ENCODE results near the gene PBX3. TPM values are rescaled to one million over a fixed set of nuclear protein-coding genes. Genes with fewer than 3 reads are reported as not detected.
"Not testable (repeated sequence)": the region's sequence is repeated elsewhere in the genome, so short reads cannot be mapped to it uniquely, and the experiment has no call there.

Gene PBX3
- total RNA-seq, 4 donors from 2014 or later: 7.7 to 83.3 (median 12.1) TPM

GRCh38 chr9:125774106-125774505, 26.9 kb downstream of the PBX3 start:
- DNase-seq: no peak
- Histone ChIP-seq H3K27me3 (no peaks in the 10 kb centered on the region), H3K36me3 (no peaks in the 10 kb centered on the region), H3K4me1 (no peaks in the 10 kb centered on the region), H3K27ac (no peak overlapping the region), H3K4me3 (no peak overlapping the region), H3K9me3 (no peaks in the 10 kb centered on the region)
- TF ChIP-seq CTCF (IDR thresholded peaks at IDR 0.05): no peak
- TF ChIP-seq POLR2A (IDR thresholded peaks at IDR 0.05): no peak

GRCh38 chr9:125776789-125777188, 29.6 kb downstream of the PBX3 start:
- H3K27ac ChIP-seq, H3K9me3 ChIP-seq, DNase-seq, H3K36me3 ChIP-seq, H3K4me1 ChIP-seq, H3K27me3 ChIP-seq, H3K4me3 ChIP-seq: not testable (repeated sequence)

GRCh38 chr9:125778538-125779219, 31.5 kb downstream of the PBX3 start:
- not testable (repeated sequence) for H3K27me3 ChIP-seq, H3K4me1 ChIP-seq, H3K4me3 ChIP-seq, H3K36me3 ChIP-seq, DNase-seq, H3K9me3 ChIP-seq, H3K27ac ChIP-seq

GRCh38 chr9:125779220-125779565, 32.0 kb downstream of the PBX3 start:
- not testable (repeated sequence) for H3K4me1 ChIP-seq, H3K27ac ChIP-seq, DNase-seq, H3K36me3 ChIP-seq, H3K9me3 ChIP-seq, H3K4me3 ChIP-seq, H3K27me3 ChIP-seq

- H3K36me3 ChIP-seq: no peaks in the 10 kb centered on the region
- H3K4me3 ChIP-seq: no peak overlapping the region
- no peak for DNase-seq
- H3K27ac ChIP-seq: no peak overlapping the region
- H3K9me3 ChIP-seq: no peaks in the 10 kb centered on the region
- H3K27me3 ChIP-seq: no peaks in the 10 kb centered on the region
- TF ChIP-seq POLR2A (IDR thresholded peaks at IDR 0.05): no peak
- TF ChIP-seq CTCF (IDR thresholded peaks at IDR 0.05): no peak
- H3K4me1 ChIP-seq: peaks cover 0 to 6% (median 0%) of the 10 kb centered on the region in 4 donors
Measured at GRCh38 chr9:125782718-125783117, 35.5 kb downstream of the PBX3 start.

DNA sequence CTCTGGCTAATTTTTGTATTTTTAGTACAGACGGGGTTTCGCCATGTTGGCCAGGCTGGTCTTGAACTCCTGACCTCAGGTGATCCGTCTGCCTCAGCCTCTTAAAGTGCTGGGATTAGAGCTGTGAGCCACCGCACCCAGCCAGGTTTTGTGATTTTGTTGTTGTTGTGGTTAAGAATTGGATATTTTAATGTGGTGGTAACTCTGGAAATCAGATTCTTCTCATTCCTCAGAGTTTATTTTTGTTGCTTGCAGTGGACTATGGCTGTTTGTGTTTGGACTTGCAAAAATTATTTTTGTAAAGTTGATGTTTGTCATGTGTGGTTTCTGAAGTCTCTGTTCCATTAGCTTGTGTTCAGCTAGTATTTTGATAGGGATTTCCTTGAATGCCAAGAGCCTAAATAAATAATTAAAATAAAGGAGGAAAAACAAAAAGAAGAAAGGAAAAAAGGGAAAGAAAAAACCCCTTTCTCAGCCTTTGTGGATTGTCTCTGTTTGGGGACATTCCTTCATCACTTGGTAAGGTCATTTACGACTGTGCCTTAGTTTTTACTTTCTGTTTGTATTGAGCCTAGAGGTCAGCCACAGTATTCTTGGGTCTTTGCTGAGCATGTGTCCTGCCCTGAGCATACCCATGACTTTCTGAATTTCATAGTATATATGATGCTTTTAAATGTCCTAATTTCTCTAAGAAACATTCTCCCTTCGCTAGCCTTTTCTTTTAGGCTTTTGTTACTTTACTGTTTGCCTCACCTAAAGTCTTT, 37.3 kb downstream of the PBX3 start:
- Histone ChIP-seq H3K4me3 (no peak overlapping the region), H3K27me3 (no peaks in the 10 kb centered on the region), H3K27ac (no peak overlapping the region), H3K9me3 (no peaks in the 10 kb centered on the region), H3K36me3 (no peaks in the 10 kb centered on the region), H3K4me1 (peaks cover 0 to 6% (median 0%) of the 10 kb centered on the region in 4 donors)
- TF ChIP-seq CTCF (IDR thresholded peaks at IDR 0.05): no peak
- TF ChIP-seq POLR2A (IDR thresholded peaks at IDR 0.05): no peak
- DNase-seq: no peak

DNA sequence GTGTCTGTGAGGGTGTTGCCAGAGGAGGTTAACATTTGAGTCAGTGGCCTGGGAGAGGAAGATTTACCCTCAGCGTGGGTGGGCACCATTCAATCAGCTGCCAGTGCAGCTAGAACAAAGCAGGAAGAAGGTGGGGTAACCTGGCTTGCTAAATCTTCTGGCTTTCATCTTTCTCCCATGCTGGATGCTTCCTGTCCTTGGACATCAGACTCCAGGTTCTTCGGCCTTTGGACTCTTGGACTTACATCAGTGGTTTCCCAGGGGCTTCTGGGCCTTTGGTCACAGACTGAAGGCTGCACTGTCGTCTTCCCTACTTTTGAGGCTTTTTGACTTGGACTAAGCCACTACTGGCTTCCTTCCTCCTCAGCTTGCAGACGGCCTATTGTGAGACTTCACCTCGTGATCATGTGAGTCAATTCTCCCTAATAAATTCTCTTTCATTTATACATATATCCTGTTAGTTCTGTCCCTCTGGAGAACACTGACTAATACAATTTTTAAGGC, 38.1 kb downstream of the PBX3 start:
- H3K36me3 ChIP-seq: no peaks in the 10 kb centered on the region
- peaks cover 0 to 6% (median 0%) of the 10 kb centered on the region in 4 donors for H3K4me1 ChIP-seq
- TF ChIP-seq POLR2A (IDR thresholded peaks at IDR 0.05) (no peak), CTCF (IDR thresholded peaks at IDR 0.05) (no peak)
- no peaks in the 10 kb centered on the region for H3K9me3 ChIP-seq
- no peak overlapping the region for H3K4me3 ChIP-seq
- no peak overlapping the region for H3K27ac ChIP-seq
- H3K27me3 ChIP-seq: no peaks in the 10 kb centered on the region
- DNase-seq: no peak
